AG09319 (cell line): ENCODE data around the gene PTPN3.

Experiments used
- DNase-seq: peaks from one replicate; pipeline ENCODE4 v3.0.0-alpha.2; 2010; ENCODE audit warnings: low read depth; ENCODE audit errors: extremely low read depth
- TF ChIP-seq, protein P1 (sequence below): IDR thresholded peaks from 2 replicates; pipeline ENCODE4 v1.5.1; 2011; ENCODE audit warnings: low read depth, mild to moderate bottlenecking, inconsistent platforms, low read length, moderate library complexity

PTPN3 gene

DNA sequence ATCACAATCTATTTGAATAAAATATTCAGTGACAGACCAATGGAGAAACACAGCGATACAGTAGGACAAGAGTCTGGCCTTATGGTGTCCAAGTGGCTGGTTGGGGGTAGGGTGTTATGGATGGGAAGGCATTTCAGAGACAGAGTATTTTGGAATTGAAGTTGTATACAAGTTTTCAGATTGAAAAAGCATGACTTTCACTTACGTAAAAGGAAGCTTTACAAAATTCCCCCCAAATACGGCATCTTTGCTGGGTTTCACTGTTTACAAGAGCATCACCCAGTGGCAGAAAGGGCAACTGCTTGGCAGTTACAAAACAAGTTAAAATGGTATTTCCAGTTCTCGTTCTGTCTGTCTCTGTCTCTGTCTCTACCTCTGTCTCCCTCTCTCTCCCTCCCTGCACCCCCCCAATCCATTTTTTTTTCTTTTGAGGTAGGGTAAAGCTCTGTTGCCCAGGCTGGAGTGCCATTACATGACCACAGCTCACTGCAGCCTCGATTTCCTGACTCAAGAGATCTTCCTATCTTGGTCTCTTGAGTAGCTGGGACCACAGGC, 86.2 kb downstream of the PTPN3 start:
- DNase-seq: peak; percentile 14
- TF ChIP-seq, protein P1, sequence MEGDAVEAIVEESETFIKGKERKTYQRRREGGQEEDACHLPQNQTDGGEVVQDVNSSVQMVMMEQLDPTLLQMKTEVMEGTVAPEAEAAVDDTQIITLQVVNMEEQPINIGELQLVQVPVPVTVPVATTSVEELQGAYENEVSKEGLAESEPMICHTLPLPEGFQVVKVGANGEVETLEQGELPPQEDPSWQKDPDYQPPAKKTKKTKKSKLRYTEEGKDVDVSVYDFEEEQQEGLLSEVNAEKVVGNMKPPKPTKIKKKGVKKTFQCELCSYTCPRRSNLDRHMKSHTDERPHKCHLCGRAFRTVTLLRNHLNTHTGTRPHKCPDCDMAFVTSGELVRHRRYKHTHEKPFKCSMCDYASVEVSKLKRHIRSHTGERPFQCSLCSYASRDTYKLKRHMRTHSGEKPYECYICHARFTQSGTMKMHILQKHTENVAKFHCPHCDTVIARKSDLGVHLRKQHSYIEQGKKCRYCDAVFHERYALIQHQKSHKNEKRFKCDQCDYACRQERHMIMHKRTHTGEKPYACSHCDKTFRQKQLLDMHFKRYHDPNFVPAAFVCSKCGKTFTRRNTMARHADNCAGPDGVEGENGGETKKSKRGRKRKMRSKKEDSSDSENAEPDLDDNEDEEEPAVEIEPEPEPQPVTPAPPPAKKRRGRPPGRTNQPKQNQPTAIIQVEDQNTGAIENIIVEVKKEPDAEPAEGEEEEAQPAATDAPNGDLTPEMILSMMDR: peak; percentile 77

DNA sequence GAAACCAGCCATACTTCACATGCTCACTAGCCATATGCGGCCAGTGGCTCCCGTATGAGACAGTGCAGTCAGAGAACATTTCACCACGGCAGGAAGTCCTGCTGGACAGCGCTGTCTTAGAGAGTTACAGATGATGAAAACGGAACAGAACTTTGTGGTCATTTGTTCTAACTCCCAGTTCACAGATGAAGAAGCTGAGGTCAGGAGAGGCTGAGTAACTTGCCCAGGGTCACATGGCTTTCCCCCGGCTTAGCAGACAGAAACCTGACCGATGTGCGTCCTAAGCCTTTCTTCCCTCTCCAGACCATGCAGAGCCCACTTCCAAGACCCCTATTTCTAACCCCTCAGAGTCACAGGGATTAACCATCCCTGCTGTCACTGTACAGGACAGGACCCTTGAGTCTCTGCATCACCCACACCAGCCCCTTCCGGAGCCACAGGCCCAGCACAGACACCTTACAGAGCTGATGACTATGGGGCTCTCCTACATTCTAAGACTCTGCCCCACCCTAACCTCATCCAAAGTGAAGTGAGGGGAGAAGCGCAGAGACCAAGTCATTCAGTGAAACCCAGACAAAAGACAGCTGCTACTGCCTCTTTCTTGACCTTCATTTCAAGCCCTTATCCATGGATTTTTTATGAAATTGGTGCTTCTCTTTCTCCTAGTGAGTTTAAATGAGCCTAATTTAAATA, 86.9 kb downstream of the PTPN3 start:
- TF ChIP-seq, protein P1: no peak
- DNase-seq: no peak

DNA sequence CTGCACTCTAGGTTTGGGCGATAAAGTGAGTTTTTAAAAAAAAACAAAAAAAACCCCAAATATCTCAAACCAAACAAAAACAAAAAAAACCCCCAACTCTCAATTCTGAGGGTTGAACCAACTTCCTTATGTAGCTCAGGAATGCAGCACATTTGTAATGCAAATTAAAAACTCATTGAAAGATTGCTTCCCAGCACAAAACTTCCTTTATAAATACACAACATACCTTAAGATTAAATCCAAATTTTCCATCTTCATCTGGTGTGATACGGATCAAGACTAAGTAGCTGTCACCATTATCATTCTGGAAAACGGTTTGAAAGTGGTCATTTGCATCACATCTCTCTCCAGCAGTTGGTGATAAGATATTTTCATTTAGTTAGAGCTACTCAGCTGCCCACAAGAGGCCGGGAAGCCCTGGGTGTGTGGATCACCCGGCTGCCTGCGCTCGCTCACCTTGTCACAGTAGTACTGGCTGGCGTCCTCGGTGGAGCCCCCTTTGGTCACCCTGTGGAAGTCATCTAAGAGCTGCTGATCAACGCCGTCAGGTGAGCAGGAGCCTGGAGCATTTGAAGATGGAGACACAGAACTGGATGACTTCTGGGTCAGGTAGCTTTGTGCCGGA, 88.2 kb downstream of the PTPN3 start:
- DNase-seq: no peak
- TF ChIP-seq, protein P1: no peak

DNA sequence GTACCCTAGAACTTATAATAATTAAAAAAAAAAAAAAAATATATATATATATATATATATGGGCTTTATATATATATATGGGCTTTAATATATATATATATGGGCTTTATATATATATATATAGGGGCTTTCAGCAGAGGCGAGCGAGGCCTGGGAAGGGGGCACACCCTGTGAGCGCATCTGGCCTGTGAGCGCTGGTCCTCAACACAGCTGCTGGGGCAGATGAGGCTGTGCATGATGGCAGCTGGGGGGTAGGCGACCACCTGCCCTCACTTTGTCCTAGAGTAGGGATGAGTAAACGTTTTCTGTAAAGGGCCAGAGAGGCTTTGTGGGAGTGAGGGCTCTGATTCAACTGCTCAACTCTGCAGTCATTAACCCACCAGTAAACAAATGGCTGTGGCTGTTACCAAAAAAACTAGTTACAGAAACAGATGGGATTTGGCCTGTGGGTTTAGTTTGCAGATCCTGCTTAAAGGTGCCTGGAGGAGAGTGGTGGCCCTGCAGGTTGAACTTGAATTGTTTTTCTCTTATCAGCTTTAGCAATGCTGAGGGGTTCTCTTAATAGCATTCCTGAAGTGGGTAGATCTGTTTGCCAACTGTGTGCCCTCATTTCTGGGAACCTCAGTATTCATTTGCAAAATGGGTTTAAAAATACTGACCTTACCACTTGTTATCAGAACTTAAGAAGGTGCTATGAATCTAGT, 89.2 kb downstream of the PTPN3 start:
- DNase-seq: no peak
- TF ChIP-seq, protein P1: no peak

DNA sequence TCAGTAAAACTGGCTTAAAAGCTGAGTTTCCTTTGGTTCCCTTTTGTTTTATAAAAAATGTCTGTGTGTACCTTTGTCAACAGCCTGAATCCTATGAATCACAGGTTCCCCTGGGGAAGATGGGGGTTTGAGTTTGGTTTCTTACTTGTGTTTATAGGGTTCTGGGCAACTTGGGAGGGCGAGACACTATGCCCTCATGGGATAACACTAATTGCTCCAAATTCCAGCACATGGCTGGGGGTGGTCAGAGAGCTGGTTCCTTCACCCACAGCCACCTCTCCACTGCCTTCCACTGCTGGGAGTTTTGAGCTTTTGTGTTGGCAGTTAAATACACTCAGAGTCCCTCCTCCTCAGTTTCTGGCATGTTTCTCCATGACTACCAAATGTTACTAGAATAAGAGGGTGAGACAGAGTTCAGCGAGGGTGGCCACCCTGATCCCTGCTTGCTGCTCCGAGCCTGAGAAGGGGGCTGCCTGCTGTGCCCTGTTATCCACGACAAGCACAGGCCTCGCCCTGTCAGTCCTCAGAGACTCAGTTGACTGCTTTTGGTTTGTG, 94.3 kb downstream of the PTPN3 start:
- TF ChIP-seq, protein P1: no peak
- no peak for DNase-seq

- DNase-seq: no peak
- TF ChIP-seq, protein P1: no peak
Measured at GRCh38 chr9:109403116-109403515, 95.0 kb downstream of the PTPN3 start.
